ENCODE measurements around the gene SPOCK2.

Gene SPOCK2

DNA sequence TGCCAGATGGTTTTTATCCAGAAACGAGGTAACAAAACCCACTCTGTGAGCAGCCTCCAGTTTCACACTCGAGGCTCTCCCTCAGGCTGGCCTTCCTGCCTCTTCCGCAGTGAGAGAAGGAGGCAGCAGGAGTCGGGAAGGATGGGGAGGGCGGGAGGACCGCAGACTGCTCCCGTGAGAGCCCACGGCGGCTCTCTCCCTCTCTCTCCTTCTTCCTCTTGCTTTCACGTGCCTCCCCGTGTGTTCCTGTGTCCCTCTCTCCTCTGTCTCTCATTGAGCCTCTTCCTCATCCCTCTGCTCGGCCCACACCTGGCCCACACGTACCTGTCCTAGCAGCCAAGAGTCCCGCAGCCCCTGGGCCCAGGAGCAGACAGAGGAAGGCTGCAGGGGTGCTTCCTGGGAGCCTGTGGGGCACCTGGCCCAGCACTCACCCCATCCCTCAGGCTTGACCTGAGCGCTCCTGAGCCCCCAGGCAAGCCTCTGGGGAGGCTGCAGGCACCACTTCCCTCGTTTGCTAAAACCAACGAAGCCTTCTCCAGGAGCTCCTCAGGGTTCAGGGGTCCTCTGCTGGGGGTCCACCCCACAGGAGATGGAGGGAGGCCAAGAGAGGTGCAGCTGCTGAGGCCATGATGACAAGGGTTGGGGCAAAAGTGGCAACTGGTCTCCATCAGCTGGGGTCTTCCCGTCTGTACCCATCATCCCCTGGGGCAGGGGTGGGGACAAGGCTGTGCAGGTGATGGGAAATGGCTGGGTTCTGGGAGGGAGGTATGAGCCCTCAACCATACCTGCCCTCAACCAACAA, 13.6 kb downstream of the SPOCK2 start:
- in situ Hi-C loops (cut with HindIII; ENCODE audit: low sequenced_read_pairs): no loop called here

DNA sequence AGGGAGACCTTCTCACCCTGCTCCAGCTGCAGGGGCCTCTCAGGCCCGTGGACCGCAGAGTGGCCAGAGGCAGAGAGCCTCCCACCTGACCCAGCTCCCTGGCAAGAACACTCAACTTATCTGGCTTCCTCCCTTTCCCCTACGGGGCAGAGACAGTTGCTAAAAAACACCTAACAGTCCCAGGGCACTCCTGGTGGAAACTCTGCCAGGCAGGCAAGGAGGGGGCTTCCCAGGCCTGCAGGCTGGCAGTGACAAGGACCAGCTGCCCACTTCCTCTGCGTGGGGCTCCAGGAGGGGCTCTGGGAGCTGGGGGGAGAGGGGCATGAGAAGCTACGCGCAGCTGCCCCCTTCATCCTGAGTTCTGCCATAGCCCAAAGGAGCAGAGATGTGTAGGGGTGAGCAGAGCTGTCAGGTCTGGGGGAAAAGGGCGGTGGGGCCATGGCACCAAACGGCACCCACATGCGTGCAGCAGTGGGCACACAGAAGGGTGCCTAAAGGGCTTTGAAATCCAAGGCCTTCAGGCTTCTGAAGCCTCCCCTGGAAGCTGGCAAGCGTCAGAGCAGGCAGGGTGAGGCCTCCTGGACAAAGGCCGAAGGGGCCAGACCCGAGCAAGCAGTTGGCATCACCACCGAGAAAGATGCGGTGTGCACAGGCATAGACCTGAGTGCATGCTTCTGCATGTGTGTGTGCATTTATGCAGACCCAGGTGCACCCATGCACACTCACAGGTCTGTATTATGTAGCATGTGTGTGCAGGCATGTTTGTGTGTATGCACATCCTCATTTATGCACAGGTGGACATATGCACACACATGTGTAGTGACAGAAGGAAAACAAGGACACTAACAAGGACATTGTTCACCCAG, 14.4 kb downstream of the SPOCK2 start:
- in situ Hi-C loops (cut with HindIII; ENCODE audit: low sequenced_read_pairs): no loop called here

DNA sequence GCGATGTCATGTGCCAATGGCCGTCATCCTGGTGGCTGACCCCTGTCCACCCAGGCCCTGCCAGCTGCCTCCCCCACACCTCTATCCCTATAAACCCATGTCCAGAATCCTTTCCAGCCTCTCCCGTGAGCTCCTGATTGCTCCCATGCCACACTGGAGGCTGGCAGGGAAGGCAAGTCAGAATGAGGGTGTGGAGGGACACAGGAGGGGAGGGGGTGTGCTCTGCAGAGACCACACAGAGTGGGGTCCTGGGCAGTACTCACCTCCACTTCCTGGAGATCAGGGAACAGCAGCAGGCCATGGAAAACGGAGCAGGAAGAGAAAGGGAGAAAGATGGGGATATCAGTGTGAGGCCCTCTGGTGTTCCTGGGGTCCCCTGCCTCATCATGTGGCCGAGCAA, 15.7 kb downstream of the SPOCK2 start:
- in situ Hi-C loops (cut with HindIII; ENCODE audit: low sequenced_read_pairs): no loop called here

DNA sequence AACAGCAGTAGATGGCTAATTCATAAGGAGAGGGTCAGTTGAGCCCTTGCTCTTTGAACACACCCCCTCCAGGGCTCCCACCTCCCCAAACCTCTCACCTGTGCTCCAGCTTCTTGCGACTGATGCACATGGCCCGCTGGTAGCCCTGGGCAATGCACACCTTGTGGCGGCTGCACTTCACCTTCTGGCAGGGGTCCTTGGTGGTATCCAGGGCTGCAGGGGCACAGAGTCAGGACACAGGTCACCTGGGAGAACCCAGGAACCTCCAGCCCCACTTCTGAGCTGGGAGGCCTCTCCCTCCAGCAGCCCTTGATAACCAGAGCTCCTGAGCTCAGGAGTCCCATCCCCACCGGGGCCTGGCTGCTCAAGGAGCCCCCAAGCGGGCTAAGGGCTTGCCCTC, 16.3 kb downstream of the SPOCK2 start:
- in situ Hi-C loops (cut with HindIII; ENCODE audit: low sequenced_read_pairs): no loop called here

DNA sequence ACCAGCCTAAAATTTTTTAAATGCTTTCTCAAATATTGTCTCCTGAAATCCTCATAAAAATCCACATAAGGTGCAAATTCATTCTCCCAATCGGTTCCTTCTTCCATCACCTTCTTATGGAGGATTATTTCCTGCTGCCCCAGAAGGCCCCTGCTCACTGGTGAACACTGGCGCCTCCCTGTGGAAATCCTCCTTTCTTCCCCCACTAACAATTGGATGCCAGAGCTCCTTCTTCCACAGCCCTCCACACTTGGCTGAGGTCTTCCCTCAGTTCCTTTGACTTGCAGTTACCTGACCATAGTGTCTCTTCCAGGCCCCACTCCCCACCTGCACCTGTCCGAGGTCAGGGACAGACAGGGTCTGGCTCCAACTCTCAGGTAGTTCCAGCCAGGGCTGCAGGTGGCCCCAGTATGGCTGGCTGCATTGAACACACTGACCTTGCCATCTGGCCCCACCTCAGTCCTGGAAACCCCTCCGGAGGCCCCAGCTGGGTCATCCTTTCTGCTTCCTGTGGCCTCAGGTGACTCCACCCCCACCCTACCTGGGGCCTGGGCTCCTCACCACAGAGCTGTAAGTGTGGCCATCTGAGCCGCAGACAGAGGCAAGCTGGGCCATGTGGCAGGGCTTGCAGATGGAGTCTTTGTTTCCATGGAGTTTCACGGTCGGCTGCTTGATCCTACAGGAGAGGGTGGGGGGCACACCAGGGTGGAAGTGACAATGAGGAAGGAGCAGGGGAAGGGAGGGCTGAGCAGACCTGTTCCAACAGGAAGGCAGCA, 18.4 kb downstream of the SPOCK2 start:
- in situ Hi-C loops (cut with HindIII; ENCODE audit: low sequenced_read_pairs): no loop called here

DNA sequence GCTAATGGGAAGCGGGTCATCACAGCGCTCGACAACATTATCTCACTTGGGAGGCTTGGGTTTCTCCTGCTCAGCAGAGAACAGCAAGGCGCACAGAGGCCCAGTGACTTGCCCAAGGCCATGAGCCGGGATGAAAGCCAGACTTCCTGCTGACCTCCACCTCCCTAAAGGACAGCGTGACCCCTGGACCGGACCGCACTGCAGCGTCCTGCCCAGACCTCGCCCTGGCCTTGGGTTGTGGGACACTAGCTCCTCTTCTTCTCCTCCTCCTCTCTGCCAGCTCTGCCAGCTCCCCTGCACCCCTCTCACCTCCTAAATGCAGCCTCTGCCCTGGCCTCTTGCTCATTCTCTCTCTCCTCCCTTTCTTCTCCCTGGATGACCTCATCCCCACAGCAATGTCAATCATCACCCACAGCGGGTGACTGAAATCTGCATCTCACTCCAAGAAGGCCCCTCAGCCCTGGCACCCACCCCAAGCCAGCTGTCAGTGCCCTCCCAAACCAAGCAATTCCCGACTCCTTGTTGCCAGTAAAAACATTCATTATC, 19.4 kb downstream of the SPOCK2 start:
- in situ Hi-C loops (cut with HindIII; ENCODE audit: low sequenced_read_pairs): no loop called here

DNA sequence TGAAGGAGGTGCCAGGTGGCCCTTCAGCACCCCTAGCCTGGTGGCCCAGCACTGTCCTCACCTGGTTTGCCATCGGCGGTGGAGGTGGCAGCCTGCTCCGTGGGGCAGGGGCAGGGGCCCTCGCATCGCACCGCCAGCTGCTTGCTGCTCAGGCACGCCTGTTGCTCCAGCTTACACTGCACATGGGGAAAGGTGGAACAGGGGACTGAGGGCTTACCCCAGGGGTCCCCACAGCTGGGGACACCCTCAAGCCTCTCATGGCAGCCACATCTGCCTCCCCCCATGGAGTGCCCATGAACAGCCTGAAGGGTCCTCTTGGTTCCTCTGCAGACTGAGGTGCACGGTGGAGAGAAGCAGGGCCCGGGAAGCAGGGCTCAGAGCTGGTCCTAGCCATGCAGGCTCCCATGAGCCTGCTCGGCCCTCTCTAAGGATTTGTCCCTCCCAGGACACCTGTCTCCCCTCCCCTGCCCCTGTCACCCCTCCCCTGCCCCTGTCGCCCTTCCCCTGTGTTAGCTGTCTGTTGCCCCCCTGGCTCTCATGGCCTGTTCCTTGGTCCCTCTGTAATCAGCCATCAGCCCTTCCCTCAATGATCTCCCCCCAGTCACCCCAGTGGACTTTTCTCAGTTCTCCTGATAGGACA, 20.1 kb downstream of the SPOCK2 start:
- in situ Hi-C loops (cut with HindIII; ENCODE audit: low sequenced_read_pairs): no loop called here

DNA sequence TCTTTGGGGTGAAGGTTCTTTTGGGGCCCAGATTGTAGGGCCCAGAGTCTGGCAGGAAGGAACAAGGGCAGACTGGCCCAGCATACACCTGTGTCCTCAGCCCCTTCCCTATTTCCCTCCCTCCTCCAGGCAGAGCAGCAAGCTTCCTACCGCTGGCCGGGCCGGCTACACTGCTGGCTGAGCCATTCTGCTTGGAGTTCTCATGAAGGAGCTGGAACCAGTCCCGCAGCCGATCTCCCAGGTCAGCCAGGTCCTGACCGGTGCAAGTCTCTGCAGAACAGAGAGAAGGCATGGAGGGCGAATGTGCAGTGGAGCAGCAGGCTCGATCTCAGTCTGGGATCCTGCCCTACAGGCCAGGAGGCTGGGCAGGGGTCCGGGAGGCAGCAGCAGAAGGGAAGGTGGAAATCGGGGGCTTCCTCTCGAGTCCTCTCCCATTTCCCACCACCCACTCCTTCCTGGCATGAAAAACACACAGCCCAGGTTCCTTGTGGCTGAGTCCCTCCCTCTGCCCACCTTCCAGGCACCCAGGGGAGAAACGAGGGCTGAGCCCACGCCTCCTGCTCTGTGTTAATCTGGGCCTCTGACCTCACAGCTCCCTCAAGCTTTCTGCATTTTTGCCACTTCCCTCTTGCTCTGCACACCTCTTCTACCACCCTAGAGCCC, 20.8 kb downstream of the SPOCK2 start:
- in situ Hi-C loops (cut with HindIII; ENCODE audit: low sequenced_read_pairs): no loop called here

DNA sequence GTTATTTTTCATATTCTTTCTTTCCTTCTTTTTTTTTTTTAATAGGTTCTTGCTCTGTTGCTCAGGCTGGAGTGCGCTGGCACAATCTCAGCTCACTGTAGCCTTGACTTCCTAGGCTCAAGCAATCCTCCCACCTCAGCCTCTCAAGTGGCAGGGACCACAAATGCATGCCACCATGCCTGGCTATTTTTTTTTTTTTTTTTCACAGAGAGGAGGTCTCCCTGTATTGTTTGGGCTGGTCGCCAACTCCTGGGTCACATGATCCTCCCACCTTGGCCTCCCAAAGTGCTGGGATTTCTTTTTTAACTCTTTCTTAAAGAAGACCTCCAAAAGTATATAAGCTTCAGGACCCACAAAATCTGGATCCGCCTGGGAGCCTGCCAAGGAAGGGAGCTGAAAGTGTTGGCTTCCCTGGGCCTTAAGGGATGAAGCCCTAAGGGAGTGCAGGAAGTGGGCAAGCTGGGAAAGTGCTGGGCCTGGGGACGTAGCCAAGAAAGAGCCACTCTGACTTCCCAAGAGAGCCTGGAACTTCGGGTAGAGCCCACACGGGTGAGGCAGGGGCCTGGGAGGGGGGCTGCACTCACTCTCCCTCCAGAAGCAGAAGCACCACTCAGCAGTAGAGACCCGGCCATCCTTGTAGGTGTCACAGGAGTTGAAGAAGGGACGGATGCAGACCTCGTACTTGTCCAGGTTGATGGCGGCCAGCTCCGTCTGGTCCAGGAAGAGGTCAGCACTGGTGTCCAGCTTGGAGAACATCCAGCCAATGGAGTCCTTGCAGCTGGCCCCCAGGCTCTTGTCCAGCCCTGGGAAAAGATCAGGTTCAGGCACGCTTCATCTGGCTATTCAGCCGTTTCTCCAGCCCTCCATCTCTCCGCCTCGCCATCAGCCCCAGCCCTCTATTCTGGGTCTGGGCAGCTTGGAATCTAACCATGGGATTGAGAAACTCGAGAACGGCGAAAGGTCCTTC, 21.8 kb downstream of the SPOCK2 start:
- in situ Hi-C loops (cut with HindIII; ENCODE audit: low sequenced_read_pairs): no loop called here

DNA sequence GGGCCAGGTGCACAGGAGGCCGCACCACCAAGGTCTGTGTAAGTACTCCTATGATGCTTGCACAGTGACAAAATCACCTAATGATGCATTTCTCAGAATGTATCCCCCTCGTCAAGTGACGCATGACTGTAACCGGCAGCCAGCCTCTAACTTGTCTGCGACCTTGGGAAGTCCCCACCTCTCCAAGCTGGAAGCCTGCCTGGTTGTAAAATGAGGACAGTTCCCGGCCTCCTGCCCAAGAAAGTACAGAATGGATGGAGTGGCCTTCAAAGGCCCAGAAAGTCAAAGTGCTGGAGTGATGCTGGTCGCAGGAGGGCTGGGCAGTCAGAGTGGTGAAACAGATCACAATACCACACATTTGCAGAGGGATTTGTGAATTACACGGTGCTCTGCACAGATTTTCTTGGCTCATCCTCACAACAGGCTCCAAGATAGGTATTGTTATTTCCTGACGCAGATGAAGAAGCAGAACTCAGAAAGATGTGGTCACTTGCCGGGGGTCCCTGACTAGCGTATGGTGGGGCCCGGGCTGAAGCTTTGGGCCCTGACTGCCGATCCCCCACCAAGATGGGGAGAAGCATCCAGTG, 22.8 kb downstream of the SPOCK2 start:
- in situ Hi-C loops (cut with HindIII; ENCODE audit: low sequenced_read_pairs): no loop called here

DNA sequence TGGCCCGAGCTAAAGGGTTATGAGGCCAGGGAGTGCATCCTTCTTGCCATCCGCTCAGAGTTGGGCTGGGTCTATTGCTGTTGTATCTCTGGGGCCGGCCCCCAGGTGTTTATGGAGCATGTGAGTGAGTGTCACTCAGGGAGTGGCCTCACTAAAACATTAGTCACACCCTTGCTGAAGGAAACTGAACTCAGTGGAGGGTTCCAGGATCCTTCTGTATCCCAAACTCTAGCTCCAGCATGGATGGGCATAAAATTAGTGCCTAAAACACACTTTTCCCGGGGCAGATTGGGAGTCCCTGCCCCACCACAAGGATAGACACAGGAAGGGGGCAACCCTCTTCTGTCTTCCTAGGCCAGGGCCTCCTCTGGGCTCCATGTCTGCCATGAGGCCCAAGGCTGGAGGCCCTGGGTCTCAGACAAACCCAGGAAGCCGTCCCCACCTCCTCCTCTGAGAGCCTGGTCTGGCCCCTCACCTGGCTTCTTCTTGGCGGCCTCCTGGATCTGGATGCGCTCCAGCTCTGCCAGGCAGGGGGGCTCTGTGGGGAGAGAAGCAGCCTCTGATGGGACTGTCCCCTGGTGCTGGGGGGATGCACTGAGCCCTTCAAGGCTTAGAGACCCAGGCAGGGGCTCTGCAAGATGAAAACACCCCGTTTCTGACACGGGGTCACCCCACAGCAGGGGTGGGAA, 24.5 kb downstream of the SPOCK2 start:
- in situ Hi-C loops (cut with HindIII; ENCODE audit: low sequenced_read_pairs): no loop called here

DNA sequence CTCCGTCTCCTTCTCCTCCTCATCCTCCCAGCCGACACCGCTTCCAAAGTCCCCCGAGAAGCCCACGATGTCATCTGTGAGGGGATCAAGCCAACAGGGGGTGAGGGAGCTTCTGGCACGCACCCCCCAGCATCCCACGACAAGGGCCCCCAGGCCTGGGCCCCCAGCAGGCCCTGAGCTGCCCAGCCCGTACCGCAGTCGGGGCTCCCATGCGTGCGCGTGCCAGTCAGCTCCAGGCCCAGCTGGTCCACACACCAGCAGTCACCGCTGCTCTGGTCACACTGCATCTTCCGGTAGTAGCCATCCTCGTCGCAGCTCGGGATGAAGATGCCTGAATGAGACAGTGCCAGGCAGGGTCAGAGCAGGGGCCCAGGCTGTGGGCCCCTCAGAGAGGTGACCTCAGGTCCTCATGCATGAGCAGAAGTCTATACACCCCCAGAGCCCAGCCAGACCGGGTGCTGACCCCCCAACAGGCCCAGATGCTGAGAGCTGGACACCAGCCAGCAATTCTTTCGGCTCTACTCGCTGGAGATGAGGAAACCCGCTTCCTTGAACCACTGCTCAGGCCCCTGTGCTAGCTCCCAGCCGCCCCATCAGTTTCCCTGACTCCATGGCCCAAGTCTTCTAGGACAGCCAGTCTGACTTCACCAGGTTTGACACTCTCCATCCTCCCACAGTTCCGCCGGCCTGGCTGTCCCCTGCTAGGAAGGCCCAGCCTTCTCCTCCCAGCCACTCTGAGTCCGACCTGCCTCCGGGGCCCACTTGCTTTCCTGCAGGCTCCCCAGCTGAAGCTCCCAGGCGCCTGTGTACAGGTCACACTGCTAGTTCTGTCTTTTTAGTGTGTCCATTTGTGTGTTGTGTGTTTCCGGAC, 25.3 kb downstream of the SPOCK2 start:
- in situ Hi-C loops (cut with HindIII; ENCODE audit: low sequenced_read_pairs): no loop called here

DNA sequence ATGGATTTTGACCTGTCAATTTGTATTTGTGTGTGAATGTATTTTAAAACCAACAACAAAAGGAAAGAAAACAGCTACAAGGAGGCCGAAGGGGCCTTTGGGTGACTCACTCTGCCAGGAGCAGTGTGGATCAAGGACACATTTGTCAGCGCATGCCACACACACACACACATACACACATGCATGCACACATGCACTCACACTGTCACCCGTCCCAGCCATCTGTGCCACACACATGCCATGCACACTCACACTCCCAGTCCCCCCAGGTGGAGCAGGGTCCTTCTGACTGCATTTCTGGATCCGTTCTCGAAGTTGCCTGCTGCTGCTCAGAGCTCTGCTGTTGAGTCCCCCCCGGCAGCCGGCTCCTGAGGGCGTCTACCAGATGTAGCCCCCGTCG, 26.0 kb downstream of the SPOCK2 start:
- in situ Hi-C loops (cut with HindIII; ENCODE audit: low sequenced_read_pairs): no loop called here

DNA sequence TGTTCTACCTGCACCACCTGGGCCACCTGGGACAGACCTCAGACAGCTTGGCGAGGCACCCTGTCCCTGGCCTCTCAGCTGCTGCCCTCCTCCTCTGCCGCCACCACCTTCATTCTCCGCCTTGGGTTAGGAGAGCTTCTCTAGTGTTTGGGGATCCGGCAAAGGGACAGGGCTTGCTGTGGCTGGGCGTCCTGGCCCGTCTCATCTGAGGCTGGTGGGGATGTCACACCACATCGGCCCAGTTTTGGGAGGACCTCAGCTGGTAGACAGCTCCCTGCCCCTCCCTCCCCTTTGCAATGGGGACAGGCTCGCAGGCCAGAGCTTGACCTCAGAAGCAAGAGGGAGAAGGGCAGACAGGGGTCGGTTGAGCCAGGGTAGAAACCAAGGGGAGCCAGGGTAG, 26.4 kb downstream of the SPOCK2 start:
- in situ Hi-C loops (cut with HindIII; ENCODE audit: low sequenced_read_pairs): no loop called here

DNA sequence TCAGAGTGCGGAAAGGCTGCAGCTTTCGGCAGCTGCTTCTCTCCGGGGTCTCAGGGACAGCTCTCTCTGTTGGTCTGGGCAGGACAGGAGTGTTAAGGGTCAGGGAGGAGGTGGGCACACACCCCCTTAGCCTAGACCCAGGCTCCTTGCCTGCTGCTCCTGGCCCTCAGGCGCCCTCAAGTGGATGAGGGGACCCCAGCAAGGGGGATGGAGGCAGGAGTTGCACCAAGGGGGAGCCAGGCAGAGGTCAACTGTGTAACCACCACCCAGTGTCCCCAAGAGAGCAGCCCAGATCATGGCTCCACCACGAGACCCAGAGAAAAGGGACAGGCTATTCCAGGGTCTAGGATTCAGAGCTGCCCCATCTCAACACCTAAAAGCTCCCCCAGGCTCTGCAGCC, 26.9 kb downstream of the SPOCK2 start:
- in situ Hi-C loops (cut with HindIII; ENCODE audit: low sequenced_read_pairs): no loop called here

DNA sequence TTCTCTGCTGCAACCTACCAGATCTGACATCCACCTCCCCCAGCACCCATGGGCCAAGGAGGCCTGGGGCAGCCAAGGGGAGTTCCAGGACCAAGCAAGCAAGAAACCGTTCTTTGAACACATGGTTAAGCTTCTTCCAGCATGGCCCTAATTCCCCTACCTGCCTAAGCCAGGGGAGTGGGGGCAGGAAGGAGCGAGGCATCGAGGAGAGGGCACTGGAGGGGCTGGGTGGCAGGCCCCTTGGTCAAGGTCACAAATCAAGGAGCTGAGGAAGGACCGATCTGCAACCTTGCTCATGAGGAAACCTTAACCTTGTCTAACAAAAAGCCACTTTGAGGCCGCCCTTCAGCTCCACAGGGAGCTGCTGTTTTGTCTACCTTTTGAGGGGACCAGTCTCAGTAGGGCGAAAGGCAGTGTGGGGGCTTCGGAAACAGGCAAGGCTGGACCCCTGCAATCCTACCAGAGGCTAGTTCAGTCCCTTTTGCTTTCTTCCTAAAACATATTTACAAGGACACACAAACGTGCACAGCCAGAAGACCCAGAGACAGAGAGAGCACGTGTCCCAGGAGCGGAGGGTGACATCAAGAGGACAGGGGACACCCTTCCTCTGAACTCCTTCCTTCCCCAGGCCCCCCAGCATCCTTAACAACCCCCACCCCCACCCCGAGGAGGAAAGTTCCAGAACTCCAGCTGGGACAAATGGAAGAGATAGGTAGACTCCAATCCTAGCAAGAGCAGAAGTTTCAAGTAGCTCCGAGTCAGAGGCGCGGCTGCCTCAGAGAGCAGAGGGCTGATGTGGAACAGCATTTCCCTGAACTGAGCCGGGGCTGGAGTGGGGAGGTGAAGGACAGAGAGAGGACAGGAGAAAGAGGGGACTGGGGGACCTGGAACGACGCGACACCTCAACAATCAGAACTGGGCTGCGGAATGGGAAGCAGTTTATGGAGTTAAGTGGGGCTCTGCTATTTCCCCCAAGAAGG, 28.2 kb downstream of the SPOCK2 start:
- in situ Hi-C loops (cut with HindIII; ENCODE audit: low sequenced_read_pairs): no loop called here
